SK-N-MC (cell line): ENCODE data around the gene SMIM3.
"Not testable (repeated sequence)": the region's sequence is repeated elsewhere in the genome, so short reads cannot be mapped to it uniquely, and the experiment has no call there.

ENCODE experiments used
- DNase-seq: peaks from one replicate; pipeline ENCODE4 v3.0.0-alpha.2; 2011; ENCODE audit warnings: low read depth, low spot score
- H3K27ac ChIP-seq: fragments of 200-600 bp; sonication (generic); 2 replicates; pipeline ENCODE4 v1.5.1; 2016; ENCODE audit warnings: mixed run types
- H3K36me3 ChIP-seq: fragments of 200-600 bp; sonication (generic); 2 replicates; pipeline ENCODE4 v1.6.1; 2017; ENCODE audit warnings: antibody characterized with exemption, low read length, mixed read lengths; ENCODE audit not compliant: insufficient read depth
- H3K4me3 ChIP-seq: fragments of 200-600 bp; sonication (generic); 2 replicates; pipeline ENCODE4 v1.5.1; 2016
- H3K9ac ChIP-seq: fragments of 200-600 bp; sonication (generic); 2 replicates; pipeline ENCODE4 v1.8.0; 2017; ENCODE audit warnings: mixed run types, mixed read lengths; ENCODE audit not compliant: insufficient read length
- H3K9me3 ChIP-seq: fragments of 200-600 bp; sonication (generic); 2 replicates; pipeline ENCODE4 v1.6.1; 2017; ENCODE audit warnings: low read depth, mild to moderate bottlenecking, antibody characterized with exemption, low read length, moderate library complexity, mixed read lengths
- EZH2 ChIP-seq: fragments of 200-600 bp; sonication (generic); IDR thresholded peaks from one replicate; pipeline ENCODE4 v1.6.1; 2017; ENCODE audit warnings: antibody characterized with exemption
- FOXP2 ChIP-seq: optimal IDR thresholded peaks from 2 replicates; pipeline ENCODE3; 2011; ENCODE audit warnings: mild to moderate bottlenecking, moderate library complexity; ENCODE audit not compliant: insufficient read depth; ENCODE audit errors: extremely low read length, control extremely low read depth
- POLR2AphosphoS5 ChIP-seq: IDR thresholded peaks from 2 replicates; pipeline ENCODE4 v1.6.1; 2012; ENCODE audit warnings: mild to moderate bottlenecking, low read depth, low read length, borderline replicate concordance

Gene SMIM3

DNA sequence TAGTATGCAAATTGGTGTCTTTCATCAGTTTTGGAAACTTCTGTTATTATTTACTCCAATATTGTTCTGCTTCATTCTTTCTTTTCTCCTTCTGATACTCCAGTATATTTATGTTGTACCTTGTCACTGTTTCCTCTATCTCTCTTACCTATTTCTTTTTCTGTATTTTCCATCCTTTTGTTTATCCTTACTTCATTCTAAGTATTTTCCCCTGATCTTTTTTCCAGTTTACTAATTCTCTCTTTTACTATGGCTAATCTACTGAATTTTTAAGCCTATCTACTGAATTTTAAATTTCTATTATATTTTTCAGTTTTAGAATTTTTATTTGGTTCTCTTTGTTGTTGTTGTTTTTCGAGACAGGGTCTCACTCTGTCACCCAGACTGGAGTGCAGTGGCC lies 7.4 kb downstream of the SMIM3 start:
- TF ChIP-seq EZH2 (no peak), POLR2AphosphoS5 (no peak), FOXP2 (no peak)
- DNase-seq: no peak
- H3K4me3 ChIP-seq: no peak overlapping the region
- no peak overlapping the region for H3K9ac ChIP-seq
- no peak overlapping the region for H3K27ac ChIP-seq
- H3K36me3 ChIP-seq: no peaks in the 10 kb centered on the region
- no peaks in the 10 kb centered on the region for H3K9me3 ChIP-seq

DNA sequence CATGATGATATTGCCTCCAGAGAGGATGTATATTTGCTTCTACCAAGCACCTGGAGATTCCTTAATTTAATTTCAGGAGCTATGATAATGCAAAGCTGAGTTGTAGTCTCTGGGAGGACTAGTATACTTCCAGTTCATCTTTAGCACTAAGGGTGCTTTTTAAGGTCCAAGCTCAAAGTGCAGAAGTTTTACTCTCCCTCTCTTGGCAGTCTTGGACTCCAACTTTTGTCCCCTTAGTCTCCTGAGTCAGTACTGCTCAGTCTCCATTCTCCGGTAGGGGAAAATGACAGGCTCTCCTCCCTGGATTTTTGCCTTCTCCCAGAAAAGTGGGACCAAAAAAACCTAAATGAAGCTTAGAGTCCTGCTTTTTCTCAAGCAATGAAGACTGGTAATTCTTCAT lies 8.3 kb downstream of the SMIM3 start:
- no peak for TF ChIP-seq POLR2AphosphoS5
- TF ChIP-seq EZH2: no peak
- TF ChIP-seq FOXP2: no peak
- H3K9me3 ChIP-seq: no peaks in the 10 kb centered on the region
- no peak overlapping the region for H3K27ac ChIP-seq
- DNase-seq: no peak
- no peak overlapping the region for H3K9ac ChIP-seq
- no peaks in the 10 kb centered on the region for H3K36me3 ChIP-seq
- no peak overlapping the region for H3K4me3 ChIP-seq

DNA sequence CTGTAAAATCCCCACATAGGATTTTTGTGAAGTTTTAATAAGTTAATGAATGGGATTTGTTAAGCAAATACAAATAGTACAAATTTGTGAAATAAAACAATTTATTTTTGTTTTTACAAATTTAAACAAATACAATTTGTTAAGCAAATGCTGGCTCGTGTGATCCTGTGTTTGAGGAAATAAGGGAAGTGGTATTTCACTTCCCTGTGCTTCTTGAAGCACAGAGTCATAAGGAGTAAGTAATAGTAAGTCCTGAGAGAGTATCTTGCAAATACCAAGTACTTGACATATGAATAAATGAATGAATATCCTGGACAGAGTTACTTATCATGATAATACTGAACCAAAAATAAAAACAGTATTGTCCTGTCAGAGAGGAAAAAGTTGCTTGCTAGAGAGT lies 9.1 kb downstream of the SMIM3 start:
- DNase-seq: no peak

DNA sequence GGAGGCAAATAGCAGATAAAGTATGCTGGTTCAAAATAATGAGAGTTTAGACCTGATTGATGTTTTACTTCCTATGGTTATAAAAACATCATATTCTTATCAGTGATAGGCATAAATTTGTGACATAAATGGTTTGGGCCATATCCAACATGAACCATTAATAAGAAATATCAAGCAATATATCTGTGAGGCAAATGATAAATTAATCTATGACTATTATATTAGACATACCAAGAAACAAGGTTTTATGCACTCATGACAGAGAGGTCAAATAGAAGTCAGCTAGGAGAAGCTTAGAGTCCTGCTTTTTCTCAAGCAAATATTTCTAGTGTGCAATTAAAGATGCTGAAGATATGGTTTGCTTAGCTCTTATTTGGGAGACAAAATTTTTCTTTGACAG lies 10.4 kb downstream of the SMIM3 start:
- no peak overlapping the region for H3K4me3 ChIP-seq
- no peak for DNase-seq
- H3K36me3 ChIP-seq: no peaks in the 10 kb centered on the region
- H3K9me3 ChIP-seq: no peaks in the 10 kb centered on the region
- no peak overlapping the region for H3K27ac ChIP-seq
- no peak for TF ChIP-seq POLR2AphosphoS5
- TF ChIP-seq FOXP2: no peak
- no peak for TF ChIP-seq EZH2
- H3K9ac ChIP-seq: no peak overlapping the region

More for the DNA sequence above, 9.1 kb downstream of the SMIM3 start:
- Histone ChIP-seq H3K36me3 (no peaks in the 10 kb centered on the region), H3K9me3 (no peaks in the 10 kb centered on the region), H3K27ac (no peak overlapping the region), H3K9ac (no peak overlapping the region), H3K4me3 (no peak overlapping the region)
- no peak for TF ChIP-seq EZH2
- TF ChIP-seq POLR2AphosphoS5: no peak
- TF ChIP-seq FOXP2: no peak

DNA sequence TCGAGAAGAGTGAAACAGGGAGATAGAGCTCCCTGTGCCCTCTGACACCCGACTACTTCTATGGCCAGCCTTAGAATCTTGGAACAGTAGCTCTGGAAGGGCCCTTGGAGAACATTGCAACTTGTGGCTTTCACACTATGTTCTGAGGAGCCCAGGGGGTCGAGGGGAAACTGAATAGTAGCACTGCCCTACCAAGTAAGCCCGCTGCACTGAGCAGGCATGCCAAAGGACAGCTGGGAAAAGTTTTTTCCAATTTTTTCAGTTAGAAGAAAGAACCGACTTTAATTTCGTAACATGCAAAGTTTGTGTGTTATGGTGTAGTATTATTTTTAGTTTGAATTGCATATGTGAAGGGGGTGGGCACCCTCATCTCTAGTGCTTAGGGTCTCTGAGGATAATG lies 10.9 kb downstream of the SMIM3 start:
- no peak for DNase-seq
- TF ChIP-seq FOXP2: no peak
- no peak for TF ChIP-seq POLR2AphosphoS5
- TF ChIP-seq EZH2: no peak
- H3K27ac ChIP-seq: no peak overlapping the region

DNA sequence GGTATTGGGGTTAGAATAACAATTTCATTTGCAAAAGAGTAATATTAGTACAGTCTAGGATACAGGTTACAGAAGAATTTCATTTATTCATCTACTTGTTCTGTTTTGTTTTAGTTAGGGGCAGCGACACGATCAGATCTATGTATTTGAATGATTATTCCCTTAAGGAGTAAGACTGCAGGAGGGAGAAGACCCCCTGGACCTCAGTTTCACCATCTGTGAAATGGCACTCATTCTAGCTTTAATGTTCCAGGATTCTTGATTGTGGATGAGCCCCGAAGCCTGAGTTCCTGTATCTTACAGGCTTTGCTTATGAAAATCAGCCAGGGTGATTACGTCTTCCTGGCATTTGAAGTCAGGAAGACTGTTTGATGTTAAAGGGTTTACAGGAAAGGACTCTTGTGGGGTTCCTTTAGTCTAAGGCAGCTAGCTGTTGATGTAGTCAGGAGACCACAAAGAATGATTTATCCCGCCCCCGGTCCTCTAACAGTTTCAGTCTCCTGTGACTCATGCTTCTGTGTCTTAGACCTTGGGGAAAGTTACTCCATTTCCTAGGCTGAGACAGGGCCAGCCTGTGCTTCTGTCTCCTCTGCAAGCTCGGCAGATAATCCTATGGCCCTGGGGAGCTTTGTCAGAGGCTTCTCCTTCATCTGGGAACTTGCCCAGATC lies 11.5 kb downstream of the SMIM3 start:
- TF ChIP-seq EZH2: no peak
- TF ChIP-seq FOXP2: no peak
- TF ChIP-seq POLR2AphosphoS5: no peak
- H3K27ac ChIP-seq: no peak overlapping the region
- H3K9ac ChIP-seq: no peak overlapping the region
- no peaks in the 10 kb centered on the region for H3K36me3 ChIP-seq
- DNase-seq: no peak
- no peak overlapping the region for H3K4me3 ChIP-seq
- no peaks in the 10 kb centered on the region for H3K9me3 ChIP-seq

More for the DNA sequence above, 10.9 kb downstream of the SMIM3 start:
- H3K9ac ChIP-seq: no peak overlapping the region
- no peaks in the 10 kb centered on the region for H3K36me3 ChIP-seq
- no peak overlapping the region for H3K4me3 ChIP-seq
- H3K9me3 ChIP-seq: no peaks in the 10 kb centered on the region

DNA sequence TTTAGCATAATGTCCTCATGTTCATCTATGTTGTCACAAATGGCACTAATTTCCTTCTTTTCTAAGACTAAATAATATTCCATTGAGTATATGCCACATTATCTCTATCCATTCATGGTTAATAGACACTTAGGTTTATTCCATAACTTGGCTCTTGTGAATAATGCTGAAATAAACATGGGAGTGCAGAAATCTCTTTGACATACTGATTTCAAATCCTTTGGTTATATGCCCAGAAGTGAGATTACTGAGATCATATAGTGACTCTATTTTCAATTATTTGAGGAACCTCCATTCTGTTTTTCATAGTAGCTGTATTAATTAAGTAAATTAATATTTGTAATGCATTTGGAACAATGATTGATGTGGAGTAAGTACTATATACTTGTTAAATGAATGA lies 13.0 kb downstream of the SMIM3 start:
- no peak overlapping the region for H3K9ac ChIP-seq
- no peak for TF ChIP-seq FOXP2
- TF ChIP-seq POLR2AphosphoS5: no peak
- TF ChIP-seq EZH2: no peak
- H3K27ac ChIP-seq: no peak overlapping the region
- H3K4me3 ChIP-seq: no peak overlapping the region
- DNase-seq: no peak
- no peaks in the 10 kb centered on the region for H3K9me3 ChIP-seq
- no peaks in the 10 kb centered on the region for H3K36me3 ChIP-seq

DNA sequence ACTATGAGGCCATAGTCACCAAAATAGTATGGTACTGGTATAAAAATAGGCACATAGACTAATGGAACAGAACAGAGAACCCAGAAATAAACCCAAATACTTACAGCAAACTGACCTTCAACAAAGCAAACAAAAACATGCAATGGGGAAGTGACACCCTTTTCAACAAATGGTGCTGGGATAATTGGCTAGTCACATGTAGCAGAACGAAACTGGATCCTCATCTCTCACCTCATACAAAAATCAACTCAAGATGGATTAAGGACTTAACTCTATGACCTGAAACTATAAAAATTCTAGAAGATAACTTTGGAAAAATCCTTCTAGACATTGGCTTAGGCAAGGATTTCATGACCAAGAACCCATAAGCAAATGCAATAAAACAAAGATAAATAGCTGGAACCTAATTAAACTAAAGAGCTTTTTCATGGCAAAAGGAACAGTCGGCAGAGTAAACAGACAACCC lies 14.9 kb downstream of the SMIM3 start:
- not testable (repeated sequence) for DNase-seq, H3K9me3 ChIP-seq, H3K36me3 ChIP-seq, H3K4me3 ChIP-seq, H3K9ac ChIP-seq, H3K27ac ChIP-seq

DNA sequence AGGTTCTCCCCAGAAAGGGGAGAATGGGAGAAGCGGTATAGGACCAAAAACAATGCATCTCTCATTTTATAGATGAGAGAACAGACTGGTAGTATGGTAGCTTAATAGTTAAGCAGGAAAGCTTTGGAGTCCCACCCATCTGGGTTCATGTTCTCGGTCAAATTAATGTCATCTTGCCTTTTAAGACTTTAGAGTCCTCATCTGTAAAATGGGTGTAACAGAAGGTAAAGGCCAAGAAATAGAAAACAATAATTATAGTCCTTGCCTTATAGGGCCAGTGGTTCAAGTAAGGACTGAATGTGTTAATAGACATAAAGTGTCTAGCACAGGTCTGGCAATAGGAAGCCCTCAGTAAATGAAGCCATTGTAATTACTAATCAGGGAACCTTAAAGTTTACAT lies 16.4 kb downstream of the SMIM3 start:
- TF ChIP-seq FOXP2 (no peak), EZH2 (no peak), POLR2AphosphoS5 (no peak)
- Histone ChIP-seq H3K4me3 (no peak overlapping the region), H3K27ac (no peak overlapping the region), H3K9ac (no peak overlapping the region), H3K9me3 (no peaks in the 10 kb centered on the region), H3K36me3 (no peaks in the 10 kb centered on the region)
- no peak for DNase-seq
